DND-41 (cell line): ENCODE measurements around the gene PRKAR1B.

Experiments
- ATAC-seq: fragments of 200-7000 bp; cut with Tn5 transposase; 3 replicates; pipeline ENCODE4 v1.9.1; 2021; ENCODE audit warnings: low read depth; ENCODE audit not compliant: insufficient read depth
- DNase-seq: peaks from one replicate; pipeline ENCODE4 v3.0.0-alpha.2; 2020
- H2AFZ ChIP-seq: 2 replicates; pipeline ENCODE4 v1.6.0; 2012; ENCODE audit warnings: low read depth, low read length
- H3K27ac ChIP-seq: 2 replicates; pipeline ENCODE4 v1.5.1; 2012; ENCODE audit warnings: low read length, inconsistent platforms
- H3K27me3 ChIP-seq: fragments of 200-600 bp; sonication (generic); 2 replicates; pipeline ENCODE4 v1.6.0; 2012; ENCODE audit warnings: low read length, mild to moderate bottlenecking, inconsistent platforms; ENCODE audit not compliant: insufficient read depth, poor library complexity
- H3K36me3 ChIP-seq: 2 replicates; pipeline ENCODE4 v1.5.1; 2012; ENCODE audit warnings: low read length, inconsistent platforms; ENCODE audit not compliant: insufficient read depth
- H3K4me1 ChIP-seq: 2 replicates; pipeline ENCODE4 v1.5.1; 2012; ENCODE audit warnings: mild to moderate bottlenecking, low read length; ENCODE audit not compliant: insufficient read depth
- H3K4me2 ChIP-seq: 2 replicates; pipeline ENCODE4 v1.6.0; 2012; ENCODE audit warnings: mild to moderate bottlenecking, moderate library complexity, low read length, inconsistent platforms; ENCODE audit not compliant: insufficient read depth
- H3K4me3 ChIP-seq, 2 experiments: fragments of 200-600 bp in 1 of 2; shearing (Covaris generic) in 1 of 2; 2 replicates each; pipeline ENCODE4 v1.5.1; 2012 to 2016; ENCODE audit warnings: inconsistent platforms in 2 of 2, low read length in 2 of 2, mild to moderate bottlenecking in 2 of 2, low read depth in 1 of 2, moderate library complexity in 1 of 2
- H3K79me2 ChIP-seq: 2 replicates; pipeline ENCODE4 v1.6.0; 2012; ENCODE audit warnings: low read length, inconsistent platforms; ENCODE audit not compliant: insufficient read depth
- H3K9ac ChIP-seq: 2 replicates; pipeline ENCODE4 v1.6.0; 2012; ENCODE audit warnings: low read depth, mild to moderate bottlenecking, inconsistent platforms, low read length, moderate library complexity
- H3K9me3 ChIP-seq: 2 replicates; pipeline ENCODE4 v1.5.1; 2012; ENCODE audit warnings: low read length, moderate library complexity, mild to moderate bottlenecking, inconsistent platforms; ENCODE audit not compliant: insufficient read depth, severe bottlenecking
- H4K20me1 ChIP-seq: 2 replicates; pipeline ENCODE4 v1.6.0; 2012; ENCODE audit warnings: low read length; ENCODE audit not compliant: insufficient read depth
- CTCF ChIP-seq: IDR thresholded peaks from 2 replicates; pipeline ENCODE4 v1.5.1; 2012; ENCODE audit warnings: borderline replicate concordance, low read length, moderate library complexity, mild to moderate bottlenecking; ENCODE audit not compliant: poor library complexity, severe bottlenecking; ENCODE audit errors: extremely low read depth
- EZH2 ChIP-seq: IDR thresholded peaks from 3 replicates; pipeline ENCODE4 v1.6.1; 2012; ENCODE audit warnings: borderline replicate concordance, low read depth, mild to moderate bottlenecking, moderate library complexity, low read length, inconsistent platforms; ENCODE audit not compliant: severe bottlenecking

The PRKAR1B gene

GRCh38 chr7:714251-714671, 12.8 kb downstream of the PRKAR1B start:
- Histone ChIP-seq H4K20me1 (no peaks in the 10 kb centered on the region), H3K79me2 (peaks cover 4% of the 10 kb centered on the region; the same call in 1 of the 2 replicates), H3K4me3 (no peak overlapping the region), H3K36me3 (peaks cover 3% of the 10 kb centered on the region; the same call in 1 of the 2 replicates), H3K9ac (no peak overlapping the region), H3K27me3 (no peaks in the 10 kb centered on the region), H3K4me2 (no peak overlapping the region), H3K27ac (no peak overlapping the region), H3K9me3 (no peaks in the 10 kb centered on the region), H2AFZ (no peak overlapping the region), H3K4me1 (no peaks in the 10 kb centered on the region)
- DNase-seq (no peak), ATAC-seq (no peak)
- TF ChIP-seq EZH2 (no peak), CTCF (no peak)

GRCh38 chr7:713488-714230, 13.4 kb downstream of the PRKAR1B start:
- ATAC-seq (no peak), DNase-seq (no peak)
- no peaks in the 10 kb centered on the region for H3K4me1 ChIP-seq
- no peaks in the 10 kb centered on the region for H3K9me3 ChIP-seq
- no peak overlapping the region for H3K27ac ChIP-seq
- no peak overlapping the region for H3K4me2 ChIP-seq
- H3K9ac ChIP-seq: no peak overlapping the region
- H4K20me1 ChIP-seq: no peaks in the 10 kb centered on the region
- no peak overlapping the region for H3K4me3 ChIP-seq
- TF ChIP-seq CTCF: no peak
- TF ChIP-seq EZH2: no peak
- H3K79me2 ChIP-seq: peaks cover 4% of the 10 kb centered on the region; the same call in 1 of the 2 replicates
- no peaks in the 10 kb centered on the region for H3K27me3 ChIP-seq
- peaks cover 3% of the 10 kb centered on the region; the same call in 1 of the 2 replicates for H3K36me3 ChIP-seq
- H2AFZ ChIP-seq: no peak overlapping the region

GRCh38 chr7:713139-713457, 14.0 kb downstream of the PRKAR1B start:
- Histone ChIP-seq H3K9me3 (no peaks in the 10 kb centered on the region), H3K79me2 (peaks cover 4% of the 10 kb centered on the region; the same call in 1 of the 2 replicates), H3K4me3 (no peak overlapping the region), H3K9ac (no peak overlapping the region), H3K4me1 (no peaks in the 10 kb centered on the region), H3K27me3 (no peaks in the 10 kb centered on the region), H3K36me3 (peaks cover 3% of the 10 kb centered on the region; the same call in 1 of the 2 replicates), H2AFZ (no peak overlapping the region), H3K4me2 (no peak overlapping the region), H3K27ac (no peak overlapping the region), H4K20me1 (no peaks in the 10 kb centered on the region)
- DNase-seq: no peak
- no peak for ATAC-seq
- TF ChIP-seq EZH2 (no peak), CTCF (no peak)
